Measurements from ENCODE around the gene EDC4. TPM values are rescaled to one million over a fixed set of nuclear protein-coding genes. Genes with fewer than 3 reads are reported as not detected.

The EDC4 gene
- polyA plus RNA-seq, 2 of the 4 experiments (the other 2 are of a cell fraction), result 21.0 to 54.9 TPM

- TF ChIP-seq ELK1 (IDR thresholded peaks at IDR 0.05; ENCODE audit: low read depth, low read length) (no peak), POLR2A (IDR thresholded peaks at IDR 0.05; ENCODE audit: low read length) (no peak), MAZ (IDR thresholded peaks at IDR 0.05; ENCODE audit: borderline replicate concordance, low read depth, low read length) (no peak), JUN (IDR thresholded peaks at IDR 0.05) (no peak), KDM5A (IDR thresholded peaks at IDR 0.05) (no peak), HEYL (CRISPR knock-in tag; IDR thresholded peaks at IDR 0.05) (no peak), CBX8 (IDR thresholded peaks at IDR 0.05) (no peak), MAFK (IDR thresholded peaks at IDR 0.05; ENCODE audit: partially characterized antibody) (no peak), SREBF2 (IDR thresholded peaks at IDR 0.05) (no peak), CBX2 (IDR thresholded peaks at IDR 0.05; ENCODE audit: borderline replicate concordance, low read depth) (no peak), ATOH8 (CRISPR knock-in tag; IDR thresholded peaks at IDR 0.05; ENCODE audit: low read depth) (no peak), RAD21 (conservative IDR thresholded peaks at IDR 0.05 in 1 of 2, IDR thresholded peaks at IDR 0.05 in 1 of 2) (no peak), CTCF (IDR thresholded peaks at IDR 0.05) (no peak), NFE2L2 (conservative IDR thresholded peaks at IDR 0.05; ENCODE audit: low read length) (no peak), FOSL2 (IDR thresholded peaks at IDR 0.05) (no peak), FOSL2 (CRISPR knock-in tag; IDR thresholded peaks at IDR 0.05) (no peak), EHMT2 (IDR thresholded peaks at IDR 0.05; ENCODE audit: low read depth) (no peak), EP300 (IDR thresholded peaks at IDR 0.05) (no peak)
- ChIA-PET POLR2A (no interaction called here), CTCF (interaction anchor here (0.6 to 9.3 kb wide), 7 partner anchors 10 to 416 kb away, joined by 3 to 86 read pairs (median 5); partner anchors contain the start of gene NRN1L)
- Histone ChIP-seq H3K4me3 (no peak overlapping the region), H3K9me3 (no peaks in the 10 kb centered on the region), H3K27ac (peak overlapping the region in 1 of 2 experiments; percentile 53; a peak in 3 of 6 replicates), H3K4me1 (peaks cover 62% of the 10 kb centered on the region), H3K4me2 (peak overlapping the region; percentile 65)
- no peak for DNase-seq (ENCODE audit: low read depth in 1 of 2, low spot score in 1 of 2)
- FAIRE-seq, result no peak
- ATAC-seq, result no peak
- WGBS (ENCODE audit: missing lambda C conversion rate), result 72% methylated on average over 4 of the region's 4 CpGs
Measured at GRCh38 chr16:67858500-67858899, 14.4 kb upstream of the EDC4 start.

- Histone ChIP-seq H3K9me3 (no peaks in the 10 kb centered on the region), H3K27ac (peak overlapping the region in 1 of 2 experiments; percentile 37; a peak in 2 of 6 replicates), H3K4me3 (no peak overlapping the region), H3K4me1 (peaks cover 58% of the 10 kb centered on the region), H3K4me2 (peak overlapping the region; percentile 35; the same call in 2 of the 3 replicates)
- WGBS (ENCODE audit: missing lambda C conversion rate), result 64% methylated on average over 8 of the region's 8 CpGs
- POLR2A ChIA-PET, result no interaction called here
- ATAC-seq, result no peak
- no peak for TF ChIP-seq RFX5 (IDR thresholded peaks at IDR 0.05)
- no peak for TF ChIP-seq USF2 (IDR thresholded peaks at IDR 0.05)
- TF ChIP-seq JUN (IDR thresholded peaks at IDR 0.05), result no peak
- TF ChIP-seq HMGXB4 (CRISPR knock-in tag; IDR thresholded peaks at IDR 0.05; ENCODE audit: borderline replicate concordance), result no peak
- TF ChIP-seq CHD2 (IDR thresholded peaks at IDR 0.05; ENCODE audit: low read length, partially characterized antibody), result no peak
- no peak for TF ChIP-seq RAD21 (conservative IDR thresholded peaks at IDR 0.05 in 1 of 2, IDR thresholded peaks at IDR 0.05 in 1 of 2)
- no peak for TF ChIP-seq EHF (CRISPR knock-in tag; IDR thresholded peaks at IDR 0.05)
- no peak for TF ChIP-seq ATOH8 (CRISPR knock-in tag; IDR thresholded peaks at IDR 0.05; ENCODE audit: low read depth)
- no peak for FAIRE-seq
- CTCF ChIA-PET, result interaction anchor here (0.6 to 9.3 kb wide), 6 partner anchors 8 to 180 kb away, joined by 3 to 86 read pairs (median 3); partner anchors contain the start of gene NRN1L
- peak in 1 of 2 experiments; percentile 44 for DNase-seq (ENCODE audit: low read depth in 1 of 2, low spot score in 1 of 2)
Measured at GRCh38 chr16:67860589-67861398, 12.1 kb upstream of the EDC4 start.

All from A549 (cell line).